ENCODE data around the gene KLF1. TPM values are rescaled to one million over a fixed set of nuclear protein-coding genes. Genes with fewer than 3 reads are reported as not detected.

KLF1 gene
- total RNA-seq, 6 experiments from 2014 or later, result not detected

GRCh38 chr19:12913851-12914690, 27.1 kb upstream of the KLF1 start:
- DNase-seq, result no peak
- H3K27ac Mint-ChIP-seq, result no peak overlapping the region
- peaks cover 14% of the 10 kb centered on the region for H3K27me3 Mint-ChIP-seq (ENCODE audit: insufficient read depth)
- TF ChIP-seq CTCF (IDR thresholded peaks at IDR 0.05), result no peak
- H3K4me1 Mint-ChIP-seq (ENCODE audit: low read depth), result peaks cover 22% of the 10 kb centered on the region; the same call in 1 of the 2 replicates
- H3K4me3 Mint-ChIP-seq, result no peak overlapping the region
- H3K36me3 Mint-ChIP-seq (ENCODE audit: low read depth), result no peaks in the 10 kb centered on the region
- no peaks in the 10 kb centered on the region for H3K9me3 Mint-ChIP-seq

GRCh38 chr19:12913011-12913561, 26.1 kb upstream of the KLF1 start:
- H3K4me1 Mint-ChIP-seq (ENCODE audit: low read depth), result peaks cover 22% of the 10 kb centered on the region; the same call in 1 of the 2 replicates
- no peak for TF ChIP-seq CTCF (IDR thresholded peaks at IDR 0.05)
- no peak overlapping the region for H3K27ac Mint-ChIP-seq
- no peaks in the 10 kb centered on the region for H3K9me3 Mint-ChIP-seq
- peaks cover 9% of the 10 kb centered on the region for H3K27me3 Mint-ChIP-seq (ENCODE audit: insufficient read depth)
- no peak overlapping the region for H3K4me3 Mint-ChIP-seq
- H3K36me3 Mint-ChIP-seq (ENCODE audit: low read depth), result no peaks in the 10 kb centered on the region
- no peak for DNase-seq

GRCh38 chr19:12912571-12912970, 25.6 kb upstream of the KLF1 start:
- H3K9me3 Mint-ChIP-seq, result no peaks in the 10 kb centered on the region
- H3K36me3 Mint-ChIP-seq (ENCODE audit: low read depth), result no peaks in the 10 kb centered on the region
- TF ChIP-seq CTCF (IDR thresholded peaks at IDR 0.05), result no peak

GRCh38 chr19:12907166-12907565, 20.2 kb upstream of the KLF1 start:
- DNase-seq, result no peak
- H3K27me3 Mint-ChIP-seq (ENCODE audit: insufficient read depth), result peaks cover 3% of the 10 kb centered on the region
- no peaks in the 10 kb centered on the region for H3K36me3 Mint-ChIP-seq (ENCODE audit: low read depth)
- no peaks in the 10 kb centered on the region for H3K9me3 Mint-ChIP-seq
- peaks cover under 1% of the 10 kb centered on the region; the same call in 1 of the 2 replicates for H3K4me1 Mint-ChIP-seq (ENCODE audit: low read depth)
- no peak for TF ChIP-seq CTCF (IDR thresholded peaks at IDR 0.05)
- H3K4me3 Mint-ChIP-seq, result no peak overlapping the region
- H3K27ac Mint-ChIP-seq, result no peak overlapping the region

More at GRCh38 chr19:12912571-12912970, 25.6 kb upstream of the KLF1 start:
- Mint-ChIP-seq H3K4me1 (ENCODE audit: low read depth) (peaks cover 22% of the 10 kb centered on the region; the same call in 1 of the 2 replicates), H3K27me3 (ENCODE audit: insufficient read depth) (peaks cover 9% of the 10 kb centered on the region), H3K27ac (no peak overlapping the region), H3K4me3 (no peak overlapping the region)
- DNase-seq, result no peak

- Mint-ChIP-seq H3K4me3 (no peak overlapping the region), H3K27ac (no peak overlapping the region), H3K27me3 (ENCODE audit: insufficient read depth) (no peaks in the 10 kb centered on the region; the same call in 1 of the 2 replicates), H3K36me3 (ENCODE audit: low read depth) (peaks cover 4% of the 10 kb centered on the region; the same call in 1 of the 2 replicates), H3K9me3 (no peaks in the 10 kb centered on the region), H3K4me1 (ENCODE audit: low read depth) (no peaks in the 10 kb centered on the region)
- TF ChIP-seq CTCF (IDR thresholded peaks at IDR 0.05), result no peak
- no peak for DNase-seq
These were observed 13.0 kb upstream of the KLF1 start for GRCh38 chr19:12899891-12900518.
